ENCODE data around the gene CLEC4M.

GRCh38 chr19:7779631-7780486 lies 16.8 kb downstream of the CLEC4M start:
- no peak for TF ChIP-seq FOXA1 (IDR thresholded peaks at IDR 0.05)
- TF ChIP-seq FOXM1 (IDR thresholded peaks at IDR 0.05; ENCODE audit: borderline replicate concordance) = no peak
- TF ChIP-seq ARNT (IDR thresholded peaks at IDR 0.05) = no peak
- TF ChIP-seq BHLHE40 (IDR thresholded peaks at IDR 0.05; ENCODE audit: borderline replicate concordance) = no peak
- no peak for TF ChIP-seq FOXK2 (IDR thresholded peaks at IDR 0.05)
- no peak for TF ChIP-seq CTBP1 (IDR thresholded peaks at IDR 0.05; ENCODE audit: borderline replicate concordance)
- TF ChIP-seq TARDBP (IDR thresholded peaks at IDR 0.05) = no peak
- TF ChIP-seq NFRKB (IDR thresholded peaks at IDR 0.05) = no peak
- no peak for TF ChIP-seq SUZ12 (IDR thresholded peaks at IDR 0.05)
- no peak for TF ChIP-seq SP1 (IDR thresholded peaks at IDR 0.05)
- no peak for TF ChIP-seq LEF1 (IDR thresholded peaks at IDR 0.05; ENCODE audit: borderline replicate concordance)
- TF ChIP-seq ELF4 (IDR thresholded peaks at IDR 0.05) = no peak
